ENCODE data around the gene PUSL1. TPM values are rescaled to one million over a fixed set of nuclear protein-coding genes. Genes with fewer than 3 reads are reported as not detected.
A peak's percentile ranks its signal among the peaks of the same experiment; 100 is the strongest.

The PUSL1 gene
- total RNA-seq, 1 donor from 2014 or later, result 12.6 TPM

DNA sequence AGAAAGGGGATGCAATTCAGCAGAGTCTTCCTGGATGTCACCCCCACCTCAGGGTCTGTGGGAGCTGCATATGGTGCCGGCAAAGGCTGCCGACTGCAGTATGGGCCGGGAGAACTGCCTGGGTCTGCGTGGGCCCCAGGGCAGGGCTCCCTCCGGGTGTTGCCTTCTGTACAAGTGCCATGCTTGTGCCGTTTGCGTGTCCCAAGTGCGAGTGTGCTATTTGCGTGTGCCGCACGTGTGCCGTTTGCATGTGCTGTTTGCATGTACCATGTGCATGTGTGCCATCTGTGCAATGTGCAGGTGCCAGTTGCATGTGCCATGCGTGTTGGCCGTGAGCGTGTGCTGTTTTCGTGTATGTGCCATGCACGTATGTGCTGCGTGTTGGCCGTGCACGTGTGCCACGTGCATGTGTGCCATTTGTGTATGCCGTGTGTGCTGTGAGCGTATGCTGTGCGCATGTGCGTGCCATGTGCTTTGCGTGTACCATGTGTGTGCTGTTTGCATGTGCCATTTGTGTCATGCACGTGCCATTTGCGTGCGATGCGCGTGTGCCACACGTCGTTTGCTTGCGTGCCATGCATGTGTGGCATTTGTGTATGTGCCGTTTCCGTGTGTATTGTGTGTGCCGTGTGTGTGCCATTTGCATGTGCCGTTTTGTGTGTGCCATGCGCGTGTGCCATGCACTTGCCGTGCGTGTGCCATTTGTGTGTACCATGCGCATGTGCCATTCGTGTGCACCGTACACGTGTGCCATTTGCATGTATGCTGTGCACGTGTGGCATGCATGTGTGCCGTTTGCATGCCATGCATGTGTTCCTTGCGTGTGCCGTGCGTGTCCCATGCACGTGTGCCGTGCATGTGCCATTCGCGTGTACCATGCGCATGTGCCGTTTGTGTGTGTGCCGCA, 21.2 kb downstream of the PUSL1 start:
- H3K36me3 Mint-ChIP-seq (ENCODE audit: low read depth), result peaks cover 7% of the 10 kb centered on the region
- peaks cover 33% of the 10 kb centered on the region for H3K4me1 Mint-ChIP-seq
- intact Hi-C loops (cut with micrococcal nuclease), result no loop called here
- CTCF ChIA-PET, result interaction anchor here (0.6 kb wide), 1 partner anchor 35 kb away, joined by 3 read pairs; no protein-coding TSS in a partner anchor
- H3K9me3 Mint-ChIP-seq, result no peaks in the 10 kb centered on the region
- POLR2A ChIA-PET, result no interaction called here
- TF ChIP-seq, protein P1, sequence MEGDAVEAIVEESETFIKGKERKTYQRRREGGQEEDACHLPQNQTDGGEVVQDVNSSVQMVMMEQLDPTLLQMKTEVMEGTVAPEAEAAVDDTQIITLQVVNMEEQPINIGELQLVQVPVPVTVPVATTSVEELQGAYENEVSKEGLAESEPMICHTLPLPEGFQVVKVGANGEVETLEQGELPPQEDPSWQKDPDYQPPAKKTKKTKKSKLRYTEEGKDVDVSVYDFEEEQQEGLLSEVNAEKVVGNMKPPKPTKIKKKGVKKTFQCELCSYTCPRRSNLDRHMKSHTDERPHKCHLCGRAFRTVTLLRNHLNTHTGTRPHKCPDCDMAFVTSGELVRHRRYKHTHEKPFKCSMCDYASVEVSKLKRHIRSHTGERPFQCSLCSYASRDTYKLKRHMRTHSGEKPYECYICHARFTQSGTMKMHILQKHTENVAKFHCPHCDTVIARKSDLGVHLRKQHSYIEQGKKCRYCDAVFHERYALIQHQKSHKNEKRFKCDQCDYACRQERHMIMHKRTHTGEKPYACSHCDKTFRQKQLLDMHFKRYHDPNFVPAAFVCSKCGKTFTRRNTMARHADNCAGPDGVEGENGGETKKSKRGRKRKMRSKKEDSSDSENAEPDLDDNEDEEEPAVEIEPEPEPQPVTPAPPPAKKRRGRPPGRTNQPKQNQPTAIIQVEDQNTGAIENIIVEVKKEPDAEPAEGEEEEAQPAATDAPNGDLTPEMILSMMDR (IDR thresholded peaks at IDR 0.05), result no peak
- no peak for ATAC-seq (ENCODE audit: low read depth)
- no peaks in the 10 kb centered on the region for H3K27me3 Mint-ChIP-seq
- no peak for DNase-seq
- no peak overlapping the region for H3K27ac Mint-ChIP-seq
- H3K4me3 Mint-ChIP-seq, result no peak overlapping the region

DNA sequence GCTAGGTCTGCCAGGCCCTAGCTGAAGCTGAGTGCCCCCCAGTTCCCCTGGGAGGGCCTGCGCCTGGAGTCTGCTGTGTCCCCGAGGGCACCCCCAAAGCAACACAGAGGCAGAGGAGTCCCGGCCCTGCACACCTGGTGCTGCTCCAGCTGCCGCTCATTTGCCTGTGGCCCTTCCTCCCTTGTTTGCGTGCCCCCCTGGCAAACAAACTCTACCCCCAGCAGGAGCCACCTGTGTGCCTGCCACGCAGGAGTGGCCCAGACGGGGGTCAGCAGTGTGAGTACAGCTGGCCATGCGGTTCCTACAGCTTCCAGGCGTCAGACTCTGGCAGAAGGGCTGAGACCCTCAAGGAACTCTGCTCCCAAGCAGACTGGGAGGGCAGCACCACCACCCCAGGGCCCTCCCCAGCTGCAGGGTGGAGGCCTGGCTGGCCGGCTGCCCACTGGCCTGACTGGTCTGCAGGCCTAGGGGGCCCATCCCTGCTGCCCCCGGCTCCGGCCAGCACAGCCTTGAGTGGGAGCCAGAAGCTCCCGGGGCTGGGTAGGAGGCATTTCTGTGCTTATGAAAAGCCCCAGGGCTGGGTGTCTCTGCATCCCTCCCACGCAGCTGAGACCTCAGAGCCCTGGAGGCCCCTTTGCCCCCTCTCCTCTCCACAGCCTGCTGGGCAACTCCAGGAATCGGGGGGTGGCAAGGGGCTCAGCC, 22.1 kb downstream of the PUSL1 start:
- ATAC-seq (ENCODE audit: low read depth), result peak; percentile 25
- no peaks in the 10 kb centered on the region for H3K9me3 Mint-ChIP-seq
- H3K4me1 Mint-ChIP-seq, result peaks cover 30% of the 10 kb centered on the region
- TF ChIP-seq, protein P1 (IDR thresholded peaks at IDR 0.05), result no peak
- no peak for DNase-seq
- CTCF ChIA-PET, result interaction anchor here (0.6 kb wide), 1 partner anchor 34 kb away, joined by 3 read pairs; no protein-coding TSS in a partner anchor
- POLR2A ChIA-PET, result no interaction called here
- H3K27me3 Mint-ChIP-seq, result no peaks in the 10 kb centered on the region
- peak overlapping the region; percentile 41 for H3K4me3 Mint-ChIP-seq
- H3K27ac Mint-ChIP-seq, result peak overlapping the region; percentile 53
- H3K36me3 Mint-ChIP-seq (ENCODE audit: low read depth), result peaks cover 7% of the 10 kb centered on the region
- intact Hi-C loops (cut with micrococcal nuclease), result no loop called here

DNA sequence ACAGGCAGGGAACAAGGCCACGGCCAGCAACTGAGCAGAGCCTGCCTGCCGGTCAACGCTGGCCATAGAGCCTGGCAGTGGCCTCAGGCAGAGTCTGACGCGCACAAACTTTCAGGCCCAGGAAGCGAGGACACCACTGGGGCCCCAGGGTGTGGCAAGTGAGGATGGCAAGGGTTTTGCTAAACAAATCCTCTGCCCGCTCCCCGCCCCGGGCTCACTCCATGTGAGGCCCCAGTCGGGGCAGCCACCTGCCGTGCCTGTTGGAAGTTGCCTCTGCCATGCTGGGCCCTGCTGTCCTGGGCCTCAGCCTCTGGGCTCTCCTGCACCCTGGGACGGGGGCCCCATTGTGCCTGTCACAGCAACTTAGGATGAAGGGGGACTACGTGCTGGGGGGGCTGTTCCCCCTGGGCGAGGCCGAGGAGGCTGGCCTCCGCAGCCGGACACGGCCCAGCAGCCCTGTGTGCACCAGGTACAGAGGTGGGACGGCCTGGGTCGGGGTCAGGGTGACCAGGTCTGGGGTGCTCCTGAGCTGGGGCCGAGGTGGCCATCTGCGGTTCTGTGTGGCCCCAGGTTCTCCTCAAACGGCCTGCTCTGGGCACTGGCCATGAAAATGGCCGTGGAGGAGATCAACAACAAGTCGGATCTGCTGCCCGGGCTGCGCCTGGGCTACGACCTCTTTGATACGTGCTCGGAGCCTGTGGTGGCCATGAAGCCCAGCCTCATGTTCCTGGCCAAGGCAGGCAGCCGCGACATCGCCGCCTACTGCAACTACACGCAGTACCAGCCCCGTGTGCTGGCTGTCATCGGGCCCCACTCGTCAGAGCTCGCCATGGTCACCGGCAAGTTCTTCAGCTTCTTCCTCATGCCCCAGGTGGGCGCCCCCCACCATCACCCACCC, 22.9 kb downstream of the PUSL1 start, which contains the start of gene TAS1R3:
TAS1R3 (plus strand) TSS at position 213 of the 898 bp plus-strand sequence; CDS start at position 279, 66 bp downstream.
- DNase-seq, result no peak
- no peaks in the 10 kb centered on the region for H3K27me3 Mint-ChIP-seq
- H3K36me3 Mint-ChIP-seq (ENCODE audit: low read depth), result peaks cover 7% of the 10 kb centered on the region
- TF ChIP-seq, protein P1 (IDR thresholded peaks at IDR 0.05), result no peak
- no peaks in the 10 kb centered on the region for H3K9me3 Mint-ChIP-seq
- peak; percentile 66 for ATAC-seq (ENCODE audit: low read depth)
- intact Hi-C loops (cut with micrococcal nuclease), result no loop called here
- H3K4me3 Mint-ChIP-seq, result peak within 1 kb of the TSS; percentile 41
- ChIA-PET CTCF (no interaction called here), POLR2A (interaction anchor here (1.0 kb wide), 1 partner anchor 67 kb away, joined by 4 read pairs; no protein-coding TSS in a partner anchor)
- peaks cover 22% of the 10 kb centered on the region for H3K4me1 Mint-ChIP-seq
- peak within 1 kb of the TSS; percentile 53 for H3K27ac Mint-ChIP-seq

DNA sequence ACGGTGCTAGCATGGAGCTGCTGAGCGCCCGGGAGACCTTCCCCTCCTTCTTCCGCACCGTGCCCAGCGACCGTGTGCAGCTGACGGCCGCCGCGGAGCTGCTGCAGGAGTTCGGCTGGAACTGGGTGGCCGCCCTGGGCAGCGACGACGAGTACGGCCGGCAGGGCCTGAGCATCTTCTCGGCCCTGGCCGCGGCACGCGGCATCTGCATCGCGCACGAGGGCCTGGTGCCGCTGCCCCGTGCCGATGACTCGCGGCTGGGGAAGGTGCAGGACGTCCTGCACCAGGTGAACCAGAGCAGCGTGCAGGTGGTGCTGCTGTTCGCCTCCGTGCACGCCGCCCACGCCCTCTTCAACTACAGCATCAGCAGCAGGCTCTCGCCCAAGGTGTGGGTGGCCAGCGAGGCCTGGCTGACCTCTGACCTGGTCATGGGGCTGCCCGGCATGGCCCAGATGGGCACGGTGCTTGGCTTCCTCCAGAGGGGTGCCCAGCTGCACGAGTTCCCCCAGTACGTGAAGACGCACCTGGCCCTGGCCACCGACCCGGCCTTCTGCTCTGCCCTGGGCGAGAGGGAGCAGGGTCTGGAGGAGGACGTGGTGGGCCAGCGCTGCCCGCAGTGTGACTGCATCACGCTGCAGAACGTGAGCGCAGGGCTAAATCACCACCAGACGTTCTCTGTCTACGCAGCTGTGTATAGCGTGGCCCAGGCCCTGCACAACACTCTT, 23.8 kb downstream of the PUSL1 start:
- DNase-seq (no peak), ATAC-seq (ENCODE audit: low read depth) (no peak)
- peaks cover 4% of the 10 kb centered on the region for H3K36me3 Mint-ChIP-seq (ENCODE audit: low read depth)
- no peak overlapping the region for H3K27ac Mint-ChIP-seq
- no peaks in the 10 kb centered on the region for H3K27me3 Mint-ChIP-seq
- H3K4me3 Mint-ChIP-seq, result no peak overlapping the region
- CTCF ChIA-PET, result no interaction called here
- H3K9me3 Mint-ChIP-seq, result no peaks in the 10 kb centered on the region
- TF ChIP-seq, protein P1 (IDR thresholded peaks at IDR 0.05), result no peak
- H3K4me1 Mint-ChIP-seq, result peaks cover 18% of the 10 kb centered on the region
- intact Hi-C loops (cut with micrococcal nuclease), result no loop called here
- POLR2A ChIA-PET, result interaction anchor here (1.0 kb wide), 1 partner anchor 66 kb away, joined by 4 read pairs; no protein-coding TSS in a partner anchor

Measured in activated B cell treated with CpG ODN at 0.5 μM for 24 hours (primary cell).